Measurements from ENCODE around the gene SKI.

SKI gene

GRCh38 chr1:2270260-2271100 lies 42.4 kb downstream of the SKI start:
- H3K27me3 ChIP-seq (ENCODE audit: insufficient read depth, low read length) = no peaks in the 10 kb centered on the region
- peak overlapping the region; percentile 52 for H3K27ac ChIP-seq (ENCODE audit: low read depth, low read length)
- peak overlapping the region; percentile 38; the same call in 1 of the 2 replicates for H3K9ac ChIP-seq (ENCODE audit: low read depth, low read length)
- peaks cover 35% of the 10 kb centered on the region for H3K4me1 ChIP-seq (ENCODE audit: insufficient read depth, low read length)
- WGBS = 83% methylated on average over 27 of the region's 27 CpGs
- no peak overlapping the region for H3K4me3 ChIP-seq (ENCODE audit: low read length)
- no peaks in the 10 kb centered on the region for H3K9me3 ChIP-seq (ENCODE audit: insufficient read depth, low read depth, low read length)
- no peaks in the 10 kb centered on the region for H3K36me3 ChIP-seq (ENCODE audit: insufficient read depth, low read length)

- Histone ChIP-seq H3K27ac (ENCODE audit: low read depth, low read length) (peak overlapping the region; percentile 52), H3K4me1 (ENCODE audit: insufficient read depth, low read length) (peaks cover 38% of the 10 kb centered on the region), H3K9me3 (ENCODE audit: insufficient read depth, low read depth, low read length) (no peaks in the 10 kb centered on the region), H3K27me3 (ENCODE audit: insufficient read depth, low read length) (no peaks in the 10 kb centered on the region), H3K9ac (ENCODE audit: low read depth, low read length) (peak overlapping the region; percentile 38; the same call in 1 of the 2 replicates), H3K36me3 (ENCODE audit: insufficient read depth, low read length) (no peaks in the 10 kb centered on the region), H3K4me3 (ENCODE audit: low read length) (no peak overlapping the region)
- WGBS = 69% methylated on average over 25 of the region's 25 CpGs
Observed at GRCh38 chr1:2271211-2271721, 43.1 kb downstream of the SKI start.

GRCh38 chr1:2271841-2272655 lies 43.9 kb downstream of the SKI start:
- Histone ChIP-seq H3K4me1 (ENCODE audit: insufficient read depth, low read length) (peaks cover 39% of the 10 kb centered on the region), H3K27ac (ENCODE audit: low read depth, low read length) (peak overlapping the region; percentile 40; the same call in 1 of the 2 replicates), H3K9ac (ENCODE audit: low read depth, low read length) (no peak overlapping the region), H3K9me3 (ENCODE audit: insufficient read depth, low read depth, low read length) (no peaks in the 10 kb centered on the region), H3K36me3 (ENCODE audit: insufficient read depth, low read length) (no peaks in the 10 kb centered on the region), H3K4me3 (ENCODE audit: low read length) (no peak overlapping the region), H3K27me3 (ENCODE audit: insufficient read depth, low read length) (no peaks in the 10 kb centered on the region)
- 69% methylated on average over 22 of the region's 23 CpGs for WGBS

GRCh38 chr1:2272686-2273400 lies 44.7 kb downstream of the SKI start:
- 93% methylated on average over 28 of the region's 28 CpGs for WGBS
- H3K36me3 ChIP-seq (ENCODE audit: insufficient read depth, low read length) = no peaks in the 10 kb centered on the region; the same call in 1 of the 2 replicates
- peaks cover 42% of the 10 kb centered on the region for H3K4me1 ChIP-seq (ENCODE audit: insufficient read depth, low read length)
- no peak overlapping the region for H3K9ac ChIP-seq (ENCODE audit: low read depth, low read length)
- H3K27ac ChIP-seq (ENCODE audit: low read depth, low read length) = no peak overlapping the region
- no peak overlapping the region for H3K4me3 ChIP-seq (ENCODE audit: low read length)
- H3K27me3 ChIP-seq (ENCODE audit: insufficient read depth, low read length) = no peaks in the 10 kb centered on the region
- H3K9me3 ChIP-seq (ENCODE audit: insufficient read depth, low read depth, low read length) = no peaks in the 10 kb centered on the region

- H3K4me1 ChIP-seq (ENCODE audit: insufficient read depth, low read length) = peaks cover 49% of the 10 kb centered on the region
- no peak overlapping the region for H3K4me3 ChIP-seq (ENCODE audit: low read length)
- no peaks in the 10 kb centered on the region for H3K9me3 ChIP-seq (ENCODE audit: insufficient read depth, low read depth, low read length)
- 94% methylated on average over 29 of the region's 29 CpGs for WGBS
- H3K27ac ChIP-seq (ENCODE audit: low read depth, low read length) = no peak overlapping the region
- no peaks in the 10 kb centered on the region for H3K27me3 ChIP-seq (ENCODE audit: insufficient read depth, low read length)
- no peak overlapping the region for H3K9ac ChIP-seq (ENCODE audit: low read depth, low read length)
- H3K36me3 ChIP-seq (ENCODE audit: insufficient read depth, low read length) = no peaks in the 10 kb centered on the region; the same call in 1 of the 2 replicates
Observed at GRCh38 chr1:2273401-2274090, 45.4 kb downstream of the SKI start.

- Histone ChIP-seq H3K27me3 (ENCODE audit: insufficient read depth, low read length) (no peaks in the 10 kb centered on the region), H3K27ac (ENCODE audit: low read depth, low read length) (no peak overlapping the region), H3K36me3 (ENCODE audit: insufficient read depth, low read length) (no peaks in the 10 kb centered on the region; the same call in 1 of the 2 replicates), H3K4me3 (ENCODE audit: low read length) (no peak overlapping the region), H3K9me3 (ENCODE audit: insufficient read depth, low read depth, low read length) (no peaks in the 10 kb centered on the region), H3K4me1 (ENCODE audit: insufficient read depth, low read length) (peaks cover 56% of the 10 kb centered on the region), H3K9ac (ENCODE audit: low read depth, low read length) (no peak overlapping the region)
- 96% methylated on average over 24 of the region's 24 CpGs for WGBS
Observed at GRCh38 chr1:2274231-2274928, 46.3 kb downstream of the SKI start.

GRCh38 chr1:2274929-2275475 lies 46.9 kb downstream of the SKI start:
- Histone ChIP-seq H3K36me3 (ENCODE audit: insufficient read depth, low read length) (no peaks in the 10 kb centered on the region; the same call in 1 of the 2 replicates), H3K4me1 (ENCODE audit: insufficient read depth, low read length) (peaks cover 62% of the 10 kb centered on the region), H3K4me3 (ENCODE audit: low read length) (no peak overlapping the region), H3K27me3 (ENCODE audit: insufficient read depth, low read length) (no peaks in the 10 kb centered on the region), H3K27ac (ENCODE audit: low read depth, low read length) (no peak overlapping the region), H3K9me3 (ENCODE audit: insufficient read depth, low read depth, low read length) (no peaks in the 10 kb centered on the region), H3K9ac (ENCODE audit: low read depth, low read length) (no peak overlapping the region)
- WGBS = 92% methylated on average over 21 of the region's 21 CpGs

- no peak overlapping the region for H3K4me3 ChIP-seq (ENCODE audit: low read length)
- peaks cover 56% of the 10 kb centered on the region for H3K4me1 ChIP-seq (ENCODE audit: insufficient read depth, low read length)
- H3K9me3 ChIP-seq (ENCODE audit: insufficient read depth, low read depth, low read length) = no peaks in the 10 kb centered on the region
- no peak overlapping the region for H3K9ac ChIP-seq (ENCODE audit: low read depth, low read length)
- no peaks in the 10 kb centered on the region; the same call in 1 of the 2 replicates for H3K36me3 ChIP-seq (ENCODE audit: insufficient read depth, low read length)
- peak overlapping the region; percentile 57 for H3K27ac ChIP-seq (ENCODE audit: low read depth, low read length)
- H3K27me3 ChIP-seq (ENCODE audit: insufficient read depth, low read length) = no peaks in the 10 kb centered on the region
- 62% methylated on average over 14 of the region's 14 CpGs for whole genome bisulfite sequencing
Observed at GRCh38 chr1:2275796-2276536, 47.8 kb downstream of the SKI start.

GRCh38 chr1:2276803-2277580 lies 48.9 kb downstream of the SKI start:
- H3K4me1 ChIP-seq (ENCODE audit: insufficient read depth, low read length) = peaks cover 47% of the 10 kb centered on the region
- H3K27ac ChIP-seq (ENCODE audit: low read depth, low read length) = no peak overlapping the region
- H3K27me3 ChIP-seq (ENCODE audit: insufficient read depth, low read length) = no peaks in the 10 kb centered on the region
- no peaks in the 10 kb centered on the region for H3K9me3 ChIP-seq (ENCODE audit: insufficient read depth, low read depth, low read length)
- H3K36me3 ChIP-seq (ENCODE audit: insufficient read depth, low read length) = no peaks in the 10 kb centered on the region; the same call in 1 of the 2 replicates
- WGBS = 86% methylated on average over 12 of the region's 12 CpGs
- no peak overlapping the region for H3K4me3 ChIP-seq (ENCODE audit: low read length)
- H3K9ac ChIP-seq (ENCODE audit: low read depth, low read length) = no peak overlapping the region

Data from HUES64 (cell line).